ENCODE measurements around the gene TRIM36.

TRIM36 gene, protein sequence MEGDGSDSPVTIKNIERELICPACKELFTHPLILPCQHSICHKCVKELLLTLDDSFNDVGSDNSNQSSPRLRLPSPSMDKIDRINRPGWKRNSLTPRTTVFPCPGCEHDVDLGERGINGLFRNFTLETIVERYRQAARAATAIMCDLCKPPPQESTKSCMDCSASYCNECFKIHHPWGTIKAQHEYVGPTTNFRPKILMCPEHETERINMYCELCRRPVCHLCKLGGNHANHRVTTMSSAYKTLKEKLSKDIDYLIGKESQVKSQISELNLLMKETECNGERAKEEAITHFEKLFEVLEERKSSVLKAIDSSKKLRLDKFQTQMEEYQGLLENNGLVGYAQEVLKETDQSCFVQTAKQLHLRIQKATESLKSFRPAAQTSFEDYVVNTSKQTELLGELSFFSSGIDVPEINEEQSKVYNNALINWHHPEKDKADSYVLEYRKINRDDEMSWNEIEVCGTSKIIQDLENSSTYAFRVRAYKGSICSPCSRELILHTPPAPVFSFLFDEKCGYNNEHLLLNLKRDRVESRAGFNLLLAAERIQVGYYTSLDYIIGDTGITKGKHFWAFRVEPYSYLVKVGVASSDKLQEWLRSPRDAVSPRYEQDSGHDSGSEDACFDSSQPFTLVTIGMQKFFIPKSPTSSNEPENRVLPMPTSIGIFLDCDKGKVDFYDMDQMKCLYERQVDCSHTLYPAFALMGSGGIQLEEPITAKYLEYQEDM

DNA sequence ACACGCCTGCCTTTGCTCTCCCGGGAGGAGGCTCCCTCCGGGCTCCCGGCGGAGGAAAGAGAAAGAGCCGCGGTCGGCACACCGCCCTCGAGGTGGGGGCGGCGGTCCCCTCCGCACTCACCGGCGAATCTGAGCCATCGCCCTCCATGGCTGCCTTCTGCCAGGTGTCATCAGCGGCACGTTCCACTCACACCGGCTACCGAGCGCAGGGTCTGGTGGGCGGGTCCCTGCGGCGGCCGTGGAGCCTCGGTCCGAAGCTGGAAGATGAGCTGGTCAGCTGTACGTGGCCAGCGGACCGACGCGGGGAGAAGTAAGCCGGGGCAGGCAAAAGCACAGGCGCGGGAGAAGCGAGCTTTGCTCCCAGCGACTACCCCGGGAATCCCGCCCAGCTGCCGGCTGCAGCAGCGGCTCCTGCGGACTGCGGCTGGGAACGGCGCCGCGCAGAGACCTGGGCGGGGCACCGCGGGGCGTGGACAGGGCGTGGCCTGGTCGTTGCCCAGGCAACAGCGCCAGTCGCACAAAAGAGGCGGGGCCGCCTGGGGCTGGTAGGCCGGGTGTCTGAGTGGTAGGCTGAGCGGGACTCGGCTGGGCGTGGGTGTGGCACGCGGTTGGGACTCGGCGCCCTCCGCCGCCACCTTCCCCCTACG lies at the start of gene TRIM36:
Gene TRIM36, minus strand, starts transcription at position 422 of the 647 bp plus-strand sequence. Its CDS starts 274 bp downstream, at position 148.
- peaks cover 11% of the 10 kb centered on the region for H3K4me1 Mint-ChIP-seq (ENCODE audit: low read depth)
- no peak within 1 kb of the TSS for H3K27ac Mint-ChIP-seq
- peaks cover 2% of the 10 kb centered on the region for H3K36me3 Mint-ChIP-seq (ENCODE audit: low read depth)
- H3K27me3 Mint-ChIP-seq (ENCODE audit: low read depth), result peaks cover 64% of the 10 kb centered on the region
- H3K9me3 Mint-ChIP-seq, result peaks cover 6% of the 10 kb centered on the region
- H3K4me3 Mint-ChIP-seq, result peak within 1 kb of the TSS; percentile 79

GRCh38 chr5:115214541-115214940 lies 44.8 kb upstream of the TRIM36 start:
- no peaks in the 10 kb centered on the region for H3K27me3 Mint-ChIP-seq (ENCODE audit: low read depth)
- peaks cover 8% of the 10 kb centered on the region for H3K4me1 Mint-ChIP-seq (ENCODE audit: low read depth)
- no peak overlapping the region for H3K4me3 Mint-ChIP-seq
- no peaks in the 10 kb centered on the region for H3K9me3 Mint-ChIP-seq
- H3K36me3 Mint-ChIP-seq (ENCODE audit: low read depth), result peaks cover 21% of the 10 kb centered on the region
- no peak overlapping the region for H3K27ac Mint-ChIP-seq

- Mint-ChIP-seq H3K36me3 (ENCODE audit: low read depth) (peaks cover 22% of the 10 kb centered on the region), H3K9me3 (no peaks in the 10 kb centered on the region), H3K4me1 (ENCODE audit: low read depth) (peaks cover 15% of the 10 kb centered on the region), H3K27me3 (ENCODE audit: low read depth) (no peaks in the 10 kb centered on the region), H3K27ac (peak overlapping the region; percentile 82), H3K4me3 (peak overlapping the region; percentile 48)
These were observed 39.6 kb upstream of the TRIM36 start for GRCh38 chr5:115209279-115209678.

DNA sequence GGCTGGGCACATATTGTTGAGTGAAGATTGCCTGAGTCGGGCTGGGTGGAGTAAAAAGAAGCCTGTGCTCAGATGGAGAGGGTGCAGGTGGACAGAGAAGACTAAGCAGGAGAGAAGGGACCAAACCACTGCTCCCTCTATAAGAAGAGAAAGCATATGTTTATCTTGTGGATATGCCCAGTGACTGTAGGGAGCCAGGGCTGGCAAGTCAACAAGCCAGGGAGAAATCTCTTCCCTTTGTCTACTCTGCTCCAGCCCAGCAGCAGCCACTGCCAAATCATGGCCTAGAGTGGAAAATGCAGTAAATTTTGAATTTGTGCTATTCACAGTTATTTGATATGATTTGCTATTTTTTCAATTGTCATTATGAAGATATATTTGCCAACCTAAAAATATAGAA lies 33.2 kb upstream of the TRIM36 start:
- Mint-ChIP-seq H3K9me3 (no peaks in the 10 kb centered on the region), H3K4me1 (ENCODE audit: low read depth) (no peaks in the 10 kb centered on the region), H3K27ac (no peak overlapping the region), H3K4me3 (no peak overlapping the region), H3K36me3 (ENCODE audit: low read depth) (peaks cover 12% of the 10 kb centered on the region), H3K27me3 (ENCODE audit: low read depth) (peaks cover 9% of the 10 kb centered on the region)

GRCh38 chr5:115196161-115196560 lies 26.5 kb upstream of the TRIM36 start:
- Mint-ChIP-seq H3K4me1 (ENCODE audit: low read depth) (no peaks in the 10 kb centered on the region), H3K36me3 (ENCODE audit: low read depth) (peaks cover 4% of the 10 kb centered on the region), H3K27ac (no peak overlapping the region), H3K27me3 (ENCODE audit: low read depth) (peaks cover 18% of the 10 kb centered on the region), H3K4me3 (no peak overlapping the region), H3K9me3 (no peaks in the 10 kb centered on the region)

DNA sequence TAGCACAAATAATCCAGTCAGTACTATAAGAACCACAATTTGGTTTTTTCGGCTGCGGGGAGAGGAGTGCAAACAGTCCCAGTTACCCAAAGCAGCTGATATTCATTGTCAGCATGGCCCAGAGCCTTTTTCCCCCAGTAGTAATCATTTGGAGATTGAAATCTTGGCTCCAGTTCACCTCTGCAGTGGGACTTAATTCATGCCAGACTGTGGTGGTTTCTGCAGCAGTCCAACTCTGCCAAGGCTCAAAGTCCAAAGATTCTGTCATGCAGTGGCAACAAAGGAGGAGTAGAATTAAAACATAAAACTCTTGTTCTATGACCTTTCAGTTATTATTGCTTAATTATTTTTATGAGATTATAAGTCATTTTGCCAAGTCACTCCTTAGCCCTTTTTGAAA lies 25.0 kb upstream of the TRIM36 start:
- Mint-ChIP-seq H3K27ac (no peak overlapping the region), H3K4me3 (no peak overlapping the region), H3K27me3 (ENCODE audit: low read depth) (peaks cover 25% of the 10 kb centered on the region), H3K4me1 (ENCODE audit: low read depth) (no peaks in the 10 kb centered on the region), H3K36me3 (ENCODE audit: low read depth) (no peaks in the 10 kb centered on the region), H3K9me3 (no peaks in the 10 kb centered on the region)

- Mint-ChIP-seq H3K4me1 (ENCODE audit: low read depth) (no peaks in the 10 kb centered on the region), H3K4me3 (no peak overlapping the region), H3K9me3 (no peaks in the 10 kb centered on the region), H3K27me3 (ENCODE audit: low read depth) (peaks cover 24% of the 10 kb centered on the region), H3K27ac (no peak overlapping the region), H3K36me3 (ENCODE audit: low read depth) (no peaks in the 10 kb centered on the region)
These were observed 23.6 kb upstream of the TRIM36 start for GRCh38 chr5:115193295-115193694.

- H3K4me1 Mint-ChIP-seq (ENCODE audit: low read depth), result no peaks in the 10 kb centered on the region
- H3K4me3 Mint-ChIP-seq, result no peak overlapping the region
- no peaks in the 10 kb centered on the region for H3K9me3 Mint-ChIP-seq
- no peak overlapping the region for H3K27ac Mint-ChIP-seq
- H3K36me3 Mint-ChIP-seq (ENCODE audit: low read depth), result no peaks in the 10 kb centered on the region
- H3K27me3 Mint-ChIP-seq (ENCODE audit: low read depth), result peaks cover 23% of the 10 kb centered on the region
These were observed 22.4 kb upstream of the TRIM36 start for GRCh38 chr5:115192098-115192497.

GRCh38 chr5:115191474-115192031 lies 21.8 kb upstream of the TRIM36 start:
- H3K27ac Mint-ChIP-seq, result no peak overlapping the region
- no peak overlapping the region for H3K4me3 Mint-ChIP-seq
- no peaks in the 10 kb centered on the region for H3K4me1 Mint-ChIP-seq (ENCODE audit: low read depth)
- H3K36me3 Mint-ChIP-seq (ENCODE audit: low read depth), result no peaks in the 10 kb centered on the region
- H3K27me3 Mint-ChIP-seq (ENCODE audit: low read depth), result peaks cover 23% of the 10 kb centered on the region
- H3K9me3 Mint-ChIP-seq, result no peaks in the 10 kb centered on the region

DNA sequence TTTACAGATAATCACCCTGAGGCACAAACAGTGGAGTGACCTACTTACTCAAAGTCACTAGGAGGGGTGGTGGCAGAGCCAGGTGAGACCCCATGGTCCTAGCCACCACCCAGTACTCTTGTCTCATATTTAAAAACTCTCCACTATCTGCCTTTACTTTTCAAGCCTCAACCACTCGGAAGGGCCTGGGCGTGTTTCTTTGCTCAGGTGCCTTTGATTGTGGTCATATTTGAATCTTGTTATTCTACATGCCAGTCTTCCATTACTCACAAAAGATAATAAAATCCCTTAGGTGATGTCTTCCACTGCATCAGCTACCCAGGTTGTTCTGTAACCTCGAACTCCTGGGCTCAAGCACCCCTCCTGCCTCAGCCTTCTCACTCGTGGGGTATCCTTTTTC lies 20.7 kb upstream of the TRIM36 start:
- H3K9me3 Mint-ChIP-seq, result no peaks in the 10 kb centered on the region
- H3K36me3 Mint-ChIP-seq (ENCODE audit: low read depth), result no peaks in the 10 kb centered on the region
- no peak overlapping the region for H3K27ac Mint-ChIP-seq
- H3K4me3 Mint-ChIP-seq, result no peak overlapping the region
- H3K27me3 Mint-ChIP-seq (ENCODE audit: low read depth), result peaks cover 23% of the 10 kb centered on the region
- no peaks in the 10 kb centered on the region for H3K4me1 Mint-ChIP-seq (ENCODE audit: low read depth)

DNA sequence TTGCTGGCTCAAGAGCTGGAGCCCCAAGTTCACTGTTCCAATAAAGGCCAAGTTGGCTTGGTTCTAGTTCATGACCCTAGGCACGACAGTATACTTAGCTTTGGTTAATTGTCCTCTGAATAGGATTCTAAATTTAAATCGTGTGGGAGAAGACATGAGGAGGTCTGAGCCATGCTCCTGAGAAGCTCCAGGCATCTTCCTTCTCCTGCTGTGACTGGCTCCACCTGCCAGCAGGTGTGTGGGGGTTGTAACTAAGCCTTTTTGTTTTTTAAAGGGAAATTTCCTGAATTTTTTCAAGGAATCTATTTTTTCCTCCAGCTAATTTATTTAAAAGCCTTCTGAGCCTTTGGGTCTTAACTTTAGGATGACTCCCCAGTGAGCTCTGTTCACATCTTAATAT lies 20.2 kb upstream of the TRIM36 start:
- Mint-ChIP-seq H3K4me3 (no peak overlapping the region), H3K36me3 (ENCODE audit: low read depth) (no peaks in the 10 kb centered on the region), H3K27me3 (ENCODE audit: low read depth) (peaks cover 23% of the 10 kb centered on the region), H3K9me3 (no peaks in the 10 kb centered on the region), H3K4me1 (ENCODE audit: low read depth) (no peaks in the 10 kb centered on the region), H3K27ac (no peak overlapping the region)

- H3K27ac Mint-ChIP-seq, result no peak overlapping the region
- H3K9me3 Mint-ChIP-seq, result no peaks in the 10 kb centered on the region
- H3K27me3 Mint-ChIP-seq (ENCODE audit: low read depth), result peaks cover 49% of the 10 kb centered on the region
- no peak overlapping the region for H3K4me3 Mint-ChIP-seq
- H3K4me1 Mint-ChIP-seq (ENCODE audit: low read depth), result no peaks in the 10 kb centered on the region
- H3K36me3 Mint-ChIP-seq (ENCODE audit: low read depth), result no peaks in the 10 kb centered on the region
These were observed 17.1 kb upstream of the TRIM36 start for GRCh38 chr5:115186794-115187193.

DNA sequence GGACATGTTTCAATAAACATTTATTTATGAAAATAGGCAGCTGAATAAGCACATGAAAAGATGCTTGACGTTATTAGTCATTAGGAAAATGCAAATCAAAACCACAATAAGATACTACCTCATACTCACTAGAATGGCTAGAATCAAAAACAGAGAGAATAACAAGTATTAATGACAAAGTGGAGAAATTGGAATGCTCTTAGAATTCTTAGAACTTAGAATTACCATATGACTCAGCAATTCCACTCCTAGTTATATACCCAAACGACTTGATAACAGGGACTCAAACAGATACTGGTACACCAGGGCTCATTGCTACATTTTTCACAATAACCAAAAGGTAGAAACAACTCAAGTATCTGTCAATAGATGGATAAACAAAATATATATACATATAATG lies 15.1 kb upstream of the TRIM36 start:
- no peak overlapping the region for H3K27ac Mint-ChIP-seq
- H3K4me3 Mint-ChIP-seq, result no peak overlapping the region
- no peaks in the 10 kb centered on the region for H3K36me3 Mint-ChIP-seq (ENCODE audit: low read depth)
- H3K9me3 Mint-ChIP-seq, result no peaks in the 10 kb centered on the region
- H3K4me1 Mint-ChIP-seq (ENCODE audit: low read depth), result peaks cover 3% of the 10 kb centered on the region
- H3K27me3 Mint-ChIP-seq (ENCODE audit: low read depth), result peaks cover 61% of the 10 kb centered on the region

- Mint-ChIP-seq H3K9me3 (no peaks in the 10 kb centered on the region), H3K4me3 (no peak overlapping the region), H3K27ac (no peak overlapping the region), H3K4me1 (ENCODE audit: low read depth) (peaks cover 3% of the 10 kb centered on the region), H3K36me3 (ENCODE audit: low read depth) (no peaks in the 10 kb centered on the region), H3K27me3 (ENCODE audit: low read depth) (peaks cover 77% of the 10 kb centered on the region)
These were observed 12.0 kb upstream of the TRIM36 start for GRCh38 chr5:115181757-115182156.
